Gastroesophageal sphincter (tissue), 3 donors: Measurements from ENCODE around the gene TREML4.

Source experiments
- POLR2A ChIP-seq, 2 donors: fragments of 450-650 bp; IDR thresholded peaks; one replicate each; pipeline ENCODE4 v1.6.1; 2017; ENCODE audit warnings: antibody characterized with exemption in 2 of 2, mild to moderate bottlenecking in 2 of 2, moderate library complexity in 1 of 2
- TF ChIP-seq, protein P1 (sequence below), 4 experiments: fragments of 200-600 bp in 2 of 4; fragments of 450-650 bp in 2 of 4; sonication (generic) in 1 of 4; IDR thresholded peaks; one replicate each; pipeline ENCODE4 v1.5.1; 2017 to 2019; ENCODE audit warnings: antibody characterized with exemption in 4 of 4, mild to moderate bottlenecking in 2 of 4, moderate library complexity in 2 of 4

DNA sequence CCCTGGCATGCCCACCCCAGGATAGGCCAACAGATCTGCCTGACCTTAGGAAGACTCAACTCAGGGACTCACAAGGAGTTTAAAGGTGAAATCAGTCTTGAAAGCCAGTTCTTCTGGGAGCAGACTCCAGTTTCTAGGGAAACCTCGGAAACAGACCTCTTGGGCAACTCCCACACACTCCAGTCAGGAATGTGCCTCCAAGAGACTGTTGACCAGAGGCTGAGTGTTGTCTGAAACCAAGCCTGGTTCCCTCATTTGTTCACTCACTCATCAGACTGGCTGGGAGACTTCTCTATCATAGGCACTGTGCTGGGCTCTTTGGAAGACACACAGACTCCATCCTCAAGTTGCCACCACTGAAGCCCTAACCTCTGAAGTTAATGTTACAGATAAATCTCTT is 56.6 kb downstream of the TREML4 start:
- TF ChIP-seq, protein P1, sequence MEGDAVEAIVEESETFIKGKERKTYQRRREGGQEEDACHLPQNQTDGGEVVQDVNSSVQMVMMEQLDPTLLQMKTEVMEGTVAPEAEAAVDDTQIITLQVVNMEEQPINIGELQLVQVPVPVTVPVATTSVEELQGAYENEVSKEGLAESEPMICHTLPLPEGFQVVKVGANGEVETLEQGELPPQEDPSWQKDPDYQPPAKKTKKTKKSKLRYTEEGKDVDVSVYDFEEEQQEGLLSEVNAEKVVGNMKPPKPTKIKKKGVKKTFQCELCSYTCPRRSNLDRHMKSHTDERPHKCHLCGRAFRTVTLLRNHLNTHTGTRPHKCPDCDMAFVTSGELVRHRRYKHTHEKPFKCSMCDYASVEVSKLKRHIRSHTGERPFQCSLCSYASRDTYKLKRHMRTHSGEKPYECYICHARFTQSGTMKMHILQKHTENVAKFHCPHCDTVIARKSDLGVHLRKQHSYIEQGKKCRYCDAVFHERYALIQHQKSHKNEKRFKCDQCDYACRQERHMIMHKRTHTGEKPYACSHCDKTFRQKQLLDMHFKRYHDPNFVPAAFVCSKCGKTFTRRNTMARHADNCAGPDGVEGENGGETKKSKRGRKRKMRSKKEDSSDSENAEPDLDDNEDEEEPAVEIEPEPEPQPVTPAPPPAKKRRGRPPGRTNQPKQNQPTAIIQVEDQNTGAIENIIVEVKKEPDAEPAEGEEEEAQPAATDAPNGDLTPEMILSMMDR (IDR thresholded peaks at IDR 0.05) = no peak
- no peak for TF ChIP-seq POLR2A (IDR thresholded peaks at IDR 0.05)
